A549 (cell line): Measurements from ENCODE around the gene INPP4B.

Experiments
- CEBPB ChIP-seq, 2 experiments: fragments of >200 bp in 1 of 2; sonication (Bioruptor Twin) in 1 of 2; formaldehyde crosslinking in 1 of 2; IDR thresholded peaks; 2 replicates each; pipeline ENCODE4 v1.6.1; 2012 to 2016
- EP300 ChIP-seq, 2 experiments: fragments of >200 bp; sonication (Bioruptor Twin); formaldehyde crosslinking; IDR thresholded peaks; 2 replicates in 1 of 2; 3 replicates in 1 of 2; pipeline ENCODE4 v1.6.1; 2016 to 2017
- ESRRA ChIP-seq: fragments of 150-350 bp; IDR thresholded peaks from 2 replicates; pipeline ENCODE4 v1.6.1; 2014; ENCODE audit warnings: mild to moderate bottlenecking, low read length, borderline replicate concordance
- JUN ChIP-seq, 2 experiments: fragments of >200 bp; sonication (Bioruptor Twin); formaldehyde crosslinking; IDR thresholded peaks; 2 replicates in 1 of 2; 3 replicates in 1 of 2; pipeline ENCODE4 v1.6.1; 2016 to 2017
- JUNB ChIP-seq: fragments of >200 bp; sonication (Bioruptor Twin); formaldehyde crosslinking; IDR thresholded peaks from 2 replicates; pipeline ENCODE4 v1.6.1; 2016
- MAZ ChIP-seq: fragments of 150-350 bp; IDR thresholded peaks from 2 replicates; pipeline ENCODE4 v1.6.1; 2014; ENCODE audit warnings: antibody characterized with exemption, low read depth, low read length, borderline replicate concordance
- RAD21 ChIP-seq, 2 experiments: fragments of >200 bp in 1 of 2; sonication (Bioruptor Twin) in 1 of 2; formaldehyde crosslinking in 1 of 2; IDR thresholded peaks in 1 of 2; conservative IDR thresholded peaks in 1 of 2; 2 replicates in 1 of 2; 3 replicates in 1 of 2; pipeline ENCODE4 v1.6.1; 2012 to 2018; ENCODE audit warnings: inconsistent platforms in 1 of 2
- RCOR1 ChIP-seq: fragments of 150-350 bp; IDR thresholded peaks from 2 replicates; pipeline ENCODE4 v1.6.1; 2014; ENCODE audit warnings: antibody characterized with exemption, low read length, low read depth
- SMC3 ChIP-seq: fragments of >200 bp; sonication (Bioruptor Twin); formaldehyde crosslinking; IDR thresholded peaks from 3 replicates; pipeline ENCODE4 v1.6.1; 2018; ENCODE audit warnings: inconsistent platforms
- ZSCAN20 ChIP-seq: fragments of 250-450 bp; sonication (Bioruptor Pico); IDR thresholded peaks from 2 replicates; pipeline ENCODE4 v1.8.0; 2022; ENCODE audit warnings: mild to moderate bottlenecking, moderate library complexity
- TF ChIP-seq, protein P1 (sequence below): fragments of >200 bp; sonication (Bioruptor Twin); formaldehyde crosslinking; IDR thresholded peaks from 3 replicates; pipeline ENCODE4 v1.5.1; 2016
- TF ChIP-seq, protein P2 (sequence below): fragments of 200-600 bp; sonication (generic); IDR thresholded peaks from 2 replicates; pipeline ENCODE4 v1.6.1; 2016; ENCODE audit warnings: antibody characterized with exemption, mild to moderate bottlenecking, moderate library complexity
- TF ChIP-seq, protein P3 (sequence below): fragments of >200 bp; sonication (Bioruptor Twin); formaldehyde crosslinking; IDR thresholded peaks from 2 replicates; pipeline ENCODE4 v1.6.1; 2016
- TF ChIP-seq, protein P4 (sequence below): fragments of 150-350 bp; IDR thresholded peaks from 2 replicates; pipeline ENCODE4 v1.6.1; 2014; ENCODE audit warnings: low read depth, mild to moderate bottlenecking, low read length

DNA sequence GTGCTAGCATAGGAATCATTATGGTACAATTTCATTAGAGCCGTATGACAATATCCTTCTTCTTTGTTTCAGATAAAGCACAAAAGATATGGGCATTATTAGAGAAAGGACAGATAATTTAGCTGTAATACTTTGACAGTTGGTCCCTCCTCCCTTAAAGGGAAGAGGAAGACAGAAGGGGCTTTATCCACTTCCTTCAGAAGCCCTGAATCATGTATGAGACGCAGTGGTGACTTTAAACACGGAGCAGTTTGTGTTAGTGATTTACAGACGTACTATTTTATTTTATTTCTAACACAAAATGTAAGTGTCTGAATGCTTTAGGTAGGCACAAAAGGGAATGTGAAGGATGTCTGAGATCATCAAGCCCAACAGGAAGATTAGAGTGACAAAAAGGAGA is 742.1 kb downstream of the INPP4B start:
- TF ChIP-seq, protein P1, sequence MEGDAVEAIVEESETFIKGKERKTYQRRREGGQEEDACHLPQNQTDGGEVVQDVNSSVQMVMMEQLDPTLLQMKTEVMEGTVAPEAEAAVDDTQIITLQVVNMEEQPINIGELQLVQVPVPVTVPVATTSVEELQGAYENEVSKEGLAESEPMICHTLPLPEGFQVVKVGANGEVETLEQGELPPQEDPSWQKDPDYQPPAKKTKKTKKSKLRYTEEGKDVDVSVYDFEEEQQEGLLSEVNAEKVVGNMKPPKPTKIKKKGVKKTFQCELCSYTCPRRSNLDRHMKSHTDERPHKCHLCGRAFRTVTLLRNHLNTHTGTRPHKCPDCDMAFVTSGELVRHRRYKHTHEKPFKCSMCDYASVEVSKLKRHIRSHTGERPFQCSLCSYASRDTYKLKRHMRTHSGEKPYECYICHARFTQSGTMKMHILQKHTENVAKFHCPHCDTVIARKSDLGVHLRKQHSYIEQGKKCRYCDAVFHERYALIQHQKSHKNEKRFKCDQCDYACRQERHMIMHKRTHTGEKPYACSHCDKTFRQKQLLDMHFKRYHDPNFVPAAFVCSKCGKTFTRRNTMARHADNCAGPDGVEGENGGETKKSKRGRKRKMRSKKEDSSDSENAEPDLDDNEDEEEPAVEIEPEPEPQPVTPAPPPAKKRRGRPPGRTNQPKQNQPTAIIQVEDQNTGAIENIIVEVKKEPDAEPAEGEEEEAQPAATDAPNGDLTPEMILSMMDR = no peak
- TF ChIP-seq ZSCAN20 (no peak), EP300 (IDR thresholded peaks at IDR 0.05) (no peak), JUN (IDR thresholded peaks at IDR 0.05) (no peak), RCOR1 (no peak), ESRRA (no peak), SMC3 (no peak), MAZ (no peak), CEBPB (IDR thresholded peaks at IDR 0.05) (no peak), RAD21 (conservative IDR thresholded peaks at IDR 0.05 in 1 of 2, IDR thresholded peaks at IDR 0.05 in 1 of 2) (no peak), JUNB (no peak)
- TF ChIP-seq, protein P2, sequence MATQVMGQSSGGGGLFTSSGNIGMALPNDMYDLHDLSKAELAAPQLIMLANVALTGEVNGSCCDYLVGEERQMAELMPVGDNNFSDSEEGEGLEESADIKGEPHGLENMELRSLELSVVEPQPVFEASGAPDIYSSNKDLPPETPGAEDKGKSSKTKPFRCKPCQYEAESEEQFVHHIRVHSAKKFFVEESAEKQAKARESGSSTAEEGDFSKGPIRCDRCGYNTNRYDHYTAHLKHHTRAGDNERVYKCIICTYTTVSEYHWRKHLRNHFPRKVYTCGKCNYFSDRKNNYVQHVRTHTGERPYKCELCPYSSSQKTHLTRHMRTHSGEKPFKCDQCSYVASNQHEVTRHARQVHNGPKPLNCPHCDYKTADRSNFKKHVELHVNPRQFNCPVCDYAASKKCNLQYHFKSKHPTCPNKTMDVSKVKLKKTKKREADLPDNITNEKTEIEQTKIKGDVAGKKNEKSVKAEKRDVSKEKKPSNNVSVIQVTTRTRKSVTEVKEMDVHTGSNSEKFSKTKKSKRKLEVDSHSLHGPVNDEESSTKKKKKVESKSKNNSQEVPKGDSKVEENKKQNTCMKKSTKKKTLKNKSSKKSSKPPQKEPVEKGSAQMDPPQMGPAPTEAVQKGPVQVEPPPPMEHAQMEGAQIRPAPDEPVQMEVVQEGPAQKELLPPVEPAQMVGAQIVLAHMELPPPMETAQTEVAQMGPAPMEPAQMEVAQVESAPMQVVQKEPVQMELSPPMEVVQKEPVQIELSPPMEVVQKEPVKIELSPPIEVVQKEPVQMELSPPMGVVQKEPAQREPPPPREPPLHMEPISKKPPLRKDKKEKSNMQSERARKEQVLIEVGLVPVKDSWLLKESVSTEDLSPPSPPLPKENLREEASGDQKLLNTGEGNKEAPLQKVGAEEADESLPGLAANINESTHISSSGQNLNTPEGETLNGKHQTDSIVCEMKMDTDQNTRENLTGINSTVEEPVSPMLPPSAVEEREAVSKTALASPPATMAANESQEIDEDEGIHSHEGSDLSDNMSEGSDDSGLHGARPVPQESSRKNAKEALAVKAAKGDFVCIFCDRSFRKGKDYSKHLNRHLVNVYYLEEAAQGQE = no peak
- TF ChIP-seq, protein P3, sequence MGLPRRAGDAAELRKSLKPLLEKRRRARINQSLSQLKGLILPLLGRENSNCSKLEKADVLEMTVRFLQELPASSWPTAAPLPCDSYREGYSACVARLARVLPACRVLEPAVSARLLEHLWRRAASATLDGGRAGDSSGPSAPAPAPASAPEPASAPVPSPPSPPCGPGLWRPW = no peak
- TF ChIP-seq, protein P4, sequence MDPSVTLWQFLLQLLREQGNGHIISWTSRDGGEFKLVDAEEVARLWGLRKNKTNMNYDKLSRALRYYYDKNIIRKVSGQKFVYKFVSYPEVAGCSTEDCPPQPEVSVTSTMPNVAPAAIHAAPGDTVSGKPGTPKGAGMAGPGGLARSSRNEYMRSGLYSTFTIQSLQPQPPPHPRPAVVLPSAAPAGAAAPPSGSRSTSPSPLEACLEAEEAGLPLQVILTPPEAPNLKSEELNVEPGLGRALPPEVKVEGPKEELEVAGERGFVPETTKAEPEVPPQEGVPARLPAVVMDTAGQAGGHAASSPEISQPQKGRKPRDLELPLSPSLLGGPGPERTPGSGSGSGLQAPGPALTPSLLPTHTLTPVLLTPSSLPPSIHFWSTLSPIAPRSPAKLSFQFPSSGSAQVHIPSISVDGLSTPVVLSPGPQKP = no peak
